Measurements from ENCODE around the gene BCAS3.

The BCAS3 gene

GRCh38 chr17:61175298-61176142 is 497.9 kb downstream of the BCAS3 start:
- DNase-seq: no peak

GRCh38 chr17:61177351-61177750 is 499.7 kb downstream of the BCAS3 start:
- no peak for DNase-seq

GRCh38 chr17:61178284-61178683 is 500.6 kb downstream of the BCAS3 start:
- DNase-seq: no peak

- no peak for DNase-seq
Measured at GRCh38 chr17:61179380-61179806, 501.7 kb downstream of the BCAS3 start.

- no peak for DNase-seq
Measured at GRCh38 chr17:61183793-61184192, 506.1 kb downstream of the BCAS3 start.

GRCh38 chr17:61185385-61185784 is 507.7 kb downstream of the BCAS3 start:
- DNase-seq: no peak

- DNase-seq: no peak
Measured at GRCh38 chr17:61187038-61187437, 509.4 kb downstream of the BCAS3 start.

GRCh38 chr17:61188081-61188480 is 510.4 kb downstream of the BCAS3 start:
- no peak for DNase-seq

- no peak for DNase-seq
Measured at GRCh38 chr17:61189968-61190367, 512.3 kb downstream of the BCAS3 start.

- DNase-seq: no peak
Measured at GRCh38 chr17:61196302-61196704, 518.7 kb downstream of the BCAS3 start.

- no peak for DNase-seq
Measured at GRCh38 chr17:61196799-61197198, 519.1 kb downstream of the BCAS3 start.

- no peak for DNase-seq
Measured at GRCh38 chr17:61199431-61200338, 522.0 kb downstream of the BCAS3 start.

GRCh38 chr17:61200339-61200715 is 522.7 kb downstream of the BCAS3 start:
- no peak for DNase-seq

GRCh38 chr17:61201211-61201610 is 523.6 kb downstream of the BCAS3 start:
- DNase-seq: no peak

- no peak for DNase-seq
Measured at GRCh38 chr17:61202564-61202963, 524.9 kb downstream of the BCAS3 start.

GRCh38 chr17:61203671-61204131 is 526.0 kb downstream of the BCAS3 start:
- DNase-seq: no peak

- DNase-seq: no peak
Measured at GRCh38 chr17:61204456-61204855, 526.8 kb downstream of the BCAS3 start.

- DNase-seq: no peak
Measured at GRCh38 chr17:61205401-61205800, 527.8 kb downstream of the BCAS3 start.

- DNase-seq: no peak
Measured at GRCh38 chr17:61205931-61206330, 528.3 kb downstream of the BCAS3 start.

GRCh38 chr17:61206922-61207321 is 529.3 kb downstream of the BCAS3 start:
- DNase-seq: no peak

- DNase-seq: no peak
Measured at GRCh38 chr17:61208301-61209105, 530.9 kb downstream of the BCAS3 start.

GRCh38 chr17:61209106-61209439 is 531.4 kb downstream of the BCAS3 start:
- DNase-seq: no peak

- DNase-seq: no peak
Measured at GRCh38 chr17:61209525-61209924, 531.9 kb downstream of the BCAS3 start.
